SK-N-SH (cell line): ENCODE results near the gene ZFYVE27.

Experiments
- CTCF ChIP-seq: fragments of 200-600 bp; sonication (generic); IDR thresholded peaks from 2 replicates; pipeline ENCODE4 v1.6.1; 2017; ENCODE audit warnings: antibody characterized with exemption, mild to moderate bottlenecking, moderate library complexity
- TEAD4 ChIP-seq: IDR thresholded peaks from 2 replicates; pipeline ENCODE4 v1.4.0; 2012; ENCODE audit warnings: mild to moderate bottlenecking, borderline replicate concordance; ENCODE audit not compliant: insufficient read depth

GRCh38 chr10:97778452-97779302, 41.7 kb downstream of the ZFYVE27 start:
- TF ChIP-seq TEAD4 (no peak), CTCF (no peak)
